Panc1 (cell line): ENCODE measurements around the gene RNF7.

Experiments
- POLR2AphosphoS5 ChIP-seq: IDR thresholded peaks from 2 replicates; pipeline ENCODE4 v1.6.1; 2012; ENCODE audit warnings: mild to moderate bottlenecking, low read depth, low read length, moderate library complexity
- TCF7L2 ChIP-seq: IDR thresholded peaks from 2 replicates; pipeline ENCODE4 v1.6.1; 2011; ENCODE audit warnings: mild to moderate bottlenecking, low read depth, low read length, inconsistent platforms
- TF ChIP-seq, protein P1 (sequence below): fragments of 450-650 bp; IDR thresholded peaks from 2 replicates; pipeline ENCODE4 v1.5.1; 2017; ENCODE audit warnings: mild to moderate bottlenecking
- TF ChIP-seq, protein P2 (sequence below), 2 experiments: IDR thresholded peaks; 2 replicates each; pipeline ENCODE4 v1.6.1; 2011 to 2012; ENCODE audit warnings: low read depth in 2 of 2, control low read depth in 1 of 2, low read length in 1 of 2, mild to moderate bottlenecking in 1 of 2, moderate library complexity in 1 of 2; ENCODE audit not compliant: insufficient read depth in 1 of 2

DNA sequence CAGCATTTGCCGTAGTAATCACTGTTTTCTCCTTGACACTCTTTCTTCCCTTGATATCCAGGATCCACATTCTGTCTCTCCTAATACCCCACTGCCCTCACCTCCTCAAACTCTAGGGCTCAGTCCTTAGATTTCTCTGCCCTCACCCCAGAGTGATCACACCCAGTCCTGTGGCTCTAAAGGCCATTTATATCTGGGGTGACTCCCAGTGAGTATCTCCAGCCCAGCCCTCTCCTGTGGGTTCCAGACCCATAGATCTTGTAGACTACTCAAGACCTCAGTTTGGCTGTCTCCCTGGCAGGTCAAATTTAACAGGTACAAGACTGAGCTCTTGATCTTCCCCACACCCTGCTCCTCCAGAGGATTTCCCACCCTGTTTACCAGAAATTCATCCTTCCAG lies 26.4 kb downstream of the RNF7 start:
- TF ChIP-seq, protein P1, sequence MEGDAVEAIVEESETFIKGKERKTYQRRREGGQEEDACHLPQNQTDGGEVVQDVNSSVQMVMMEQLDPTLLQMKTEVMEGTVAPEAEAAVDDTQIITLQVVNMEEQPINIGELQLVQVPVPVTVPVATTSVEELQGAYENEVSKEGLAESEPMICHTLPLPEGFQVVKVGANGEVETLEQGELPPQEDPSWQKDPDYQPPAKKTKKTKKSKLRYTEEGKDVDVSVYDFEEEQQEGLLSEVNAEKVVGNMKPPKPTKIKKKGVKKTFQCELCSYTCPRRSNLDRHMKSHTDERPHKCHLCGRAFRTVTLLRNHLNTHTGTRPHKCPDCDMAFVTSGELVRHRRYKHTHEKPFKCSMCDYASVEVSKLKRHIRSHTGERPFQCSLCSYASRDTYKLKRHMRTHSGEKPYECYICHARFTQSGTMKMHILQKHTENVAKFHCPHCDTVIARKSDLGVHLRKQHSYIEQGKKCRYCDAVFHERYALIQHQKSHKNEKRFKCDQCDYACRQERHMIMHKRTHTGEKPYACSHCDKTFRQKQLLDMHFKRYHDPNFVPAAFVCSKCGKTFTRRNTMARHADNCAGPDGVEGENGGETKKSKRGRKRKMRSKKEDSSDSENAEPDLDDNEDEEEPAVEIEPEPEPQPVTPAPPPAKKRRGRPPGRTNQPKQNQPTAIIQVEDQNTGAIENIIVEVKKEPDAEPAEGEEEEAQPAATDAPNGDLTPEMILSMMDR, result no peak
- TF ChIP-seq TCF7L2, result no peak
- TF ChIP-seq, protein P2, sequence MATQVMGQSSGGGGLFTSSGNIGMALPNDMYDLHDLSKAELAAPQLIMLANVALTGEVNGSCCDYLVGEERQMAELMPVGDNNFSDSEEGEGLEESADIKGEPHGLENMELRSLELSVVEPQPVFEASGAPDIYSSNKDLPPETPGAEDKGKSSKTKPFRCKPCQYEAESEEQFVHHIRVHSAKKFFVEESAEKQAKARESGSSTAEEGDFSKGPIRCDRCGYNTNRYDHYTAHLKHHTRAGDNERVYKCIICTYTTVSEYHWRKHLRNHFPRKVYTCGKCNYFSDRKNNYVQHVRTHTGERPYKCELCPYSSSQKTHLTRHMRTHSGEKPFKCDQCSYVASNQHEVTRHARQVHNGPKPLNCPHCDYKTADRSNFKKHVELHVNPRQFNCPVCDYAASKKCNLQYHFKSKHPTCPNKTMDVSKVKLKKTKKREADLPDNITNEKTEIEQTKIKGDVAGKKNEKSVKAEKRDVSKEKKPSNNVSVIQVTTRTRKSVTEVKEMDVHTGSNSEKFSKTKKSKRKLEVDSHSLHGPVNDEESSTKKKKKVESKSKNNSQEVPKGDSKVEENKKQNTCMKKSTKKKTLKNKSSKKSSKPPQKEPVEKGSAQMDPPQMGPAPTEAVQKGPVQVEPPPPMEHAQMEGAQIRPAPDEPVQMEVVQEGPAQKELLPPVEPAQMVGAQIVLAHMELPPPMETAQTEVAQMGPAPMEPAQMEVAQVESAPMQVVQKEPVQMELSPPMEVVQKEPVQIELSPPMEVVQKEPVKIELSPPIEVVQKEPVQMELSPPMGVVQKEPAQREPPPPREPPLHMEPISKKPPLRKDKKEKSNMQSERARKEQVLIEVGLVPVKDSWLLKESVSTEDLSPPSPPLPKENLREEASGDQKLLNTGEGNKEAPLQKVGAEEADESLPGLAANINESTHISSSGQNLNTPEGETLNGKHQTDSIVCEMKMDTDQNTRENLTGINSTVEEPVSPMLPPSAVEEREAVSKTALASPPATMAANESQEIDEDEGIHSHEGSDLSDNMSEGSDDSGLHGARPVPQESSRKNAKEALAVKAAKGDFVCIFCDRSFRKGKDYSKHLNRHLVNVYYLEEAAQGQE (IDR thresholded peaks at IDR 0.05; ENCODE audit: insufficient read depth in 1 of 2, low read depth in 2 of 2, low read length in 1 of 2), result no peak
- no peak for TF ChIP-seq POLR2AphosphoS5
